SK-N-SH (cell line): ENCODE data around the gene PTPRK. TPM values are rescaled to one million over a fixed set of nuclear protein-coding genes. Genes with fewer than 3 reads are reported as not detected.

Experiments
- CTCF ChIA-PET: fragments of 300-600, 350-600 bp; formaldehyde crosslinking; extraction: SDS; loops from one replicate; lab custom pipeline; 2021; lab: Yijun Ruan, JAX
- POLR2A ChIA-PET: fragments of 350-600 bp; sonication (Branson Sonifier 250); formaldehyde crosslinking; extraction: SDS; loops from one replicate; lab custom pipeline; 2020; ENCODE audit warnings: antibody characterized with exemption, inconsistent platforms; lab: Yijun Ruan, JAX
- DNase-seq: peaks from one replicate; pipeline ENCODE4 v3.0.0; 2012
- H2AFZ ChIP-seq: fragments of 200-600 bp; sonication (generic); 2 replicates; pipeline ENCODE4 v1.8.1; 2016; ENCODE audit warnings: antibody characterized with exemption, mild to moderate bottlenecking, low read depth
- H3F3A ChIP-seq: fragments of 200-600 bp; sonication (generic); replicated peaks from 2 replicates; pipeline ENCODE3; 2016; ENCODE audit warnings: antibody characterized with exemption, mild to moderate bottlenecking; ENCODE audit not compliant: insufficient read depth
- H3K27ac ChIP-seq, 2 experiments: fragments of 200-500 bp in 1 of 2; fragments of 200-600 bp in 1 of 2; sonication (Bioruptor generic) in 1 of 2; sonication (generic), shearing (Covaris generic) in 1 of 2; 2 replicates each; pipeline versions ENCODE4 v1.5.1 to v1.6.1; 2014 to 2016; ENCODE audit warnings: low read depth in 2 of 2, inconsistent platforms in 1 of 2, low read length in 1 of 2, mild to moderate bottlenecking in 1 of 2, mixed read lengths in 1 of 2
- H3K27me3 ChIP-seq: fragments of 200-600 bp; sonication (generic), shearing (Covaris generic); 2 replicates; pipeline ENCODE4 v1.6.1; 2016; ENCODE audit warnings: mixed run types; ENCODE audit not compliant: insufficient read depth
- H3K36me3 ChIP-seq, 2 experiments: fragments of 200-500 bp in 1 of 2; fragments of 200-600 bp in 1 of 2; sonication (Bioruptor generic) in 1 of 2; sonication (generic) in 1 of 2; replicated peaks in 1 of 2; 2 replicates each; pipeline versions ENCODE3 to v1.5.1; 2014 to 2016; ENCODE audit warnings: low read length in 1 of 2, mild to moderate bottlenecking in 1 of 2; ENCODE audit not compliant: insufficient read depth in 2 of 2, control insufficient read depth in 1 of 2
- H3K4me1 ChIP-seq, 2 experiments: fragments of 200-500 bp in 1 of 2; fragments of 200-600 bp in 1 of 2; sonication (Bioruptor generic) in 1 of 2; sonication (generic), shearing (Covaris generic) in 1 of 2; 2 replicates each; pipeline versions ENCODE4 v1.5.1 to v1.6.1; 2014 to 2016; ENCODE audit warnings: low read depth in 1 of 2, low read length in 1 of 2, mixed run types in 1 of 2; ENCODE audit not compliant: insufficient read depth in 2 of 2, control insufficient read depth in 1 of 2
- H3K4me2 ChIP-seq: fragments of 200-600 bp; sonication (generic), shearing (Covaris generic); 2 replicates; pipeline ENCODE4 v1.6.1; 2017; ENCODE audit warnings: mixed run types
- H3K4me3 ChIP-seq, 2 experiments: fragments of 200-500 bp in 1 of 2; fragments of 200-600 bp in 1 of 2; sonication (Bioruptor generic) in 1 of 2; sonication (generic), shearing (Covaris generic) in 1 of 2; 2 replicates each; pipeline versions ENCODE4 v1.5.1 to v1.8.1; 2014 to 2016; ENCODE audit warnings: low read depth in 2 of 2, inconsistent platforms in 1 of 2, low read length in 1 of 2, mild to moderate bottlenecking in 1 of 2, mixed read lengths in 1 of 2, moderate library complexity in 1 of 2
- H3K79me2 ChIP-seq: fragments of 200-600 bp; sonication (generic); 2 replicates; pipeline ENCODE4 v1.8.1; 2017; ENCODE audit warnings: mild to moderate bottlenecking; ENCODE audit not compliant: insufficient read depth
- H3K9ac ChIP-seq: fragments of 200-600 bp; sonication (generic); 2 replicates; pipeline ENCODE4 v1.6.1; 2017; ENCODE audit warnings: mixed run types
- H3K9me2 ChIP-seq: fragments of 200-600 bp; sonication (generic); 2 replicates; pipeline ENCODE4 v1.6.1; 2017; ENCODE audit warnings: mixed run types
- H3K9me3 ChIP-seq: fragments of 200-600 bp; sonication (generic); 2 replicates; pipeline ENCODE4 v1.6.1; 2017; ENCODE audit warnings: mixed run types, mild to moderate bottlenecking, moderate library complexity
- H4K20me1 ChIP-seq: fragments of 200-600 bp; sonication (generic); 2 replicates; pipeline ENCODE4 v1.6.1; 2017; ENCODE audit warnings: mild to moderate bottlenecking, mixed run types; ENCODE audit not compliant: insufficient read depth
- CHD2 ChIP-seq: fragments of 150-350 bp; IDR thresholded peaks from 2 replicates; pipeline ENCODE4 v1.6.1; 2018; ENCODE audit warnings: low read length; ENCODE audit not compliant: partially characterized antibody
- EP300 ChIP-seq, 2 experiments: IDR thresholded peaks; 2 replicates each; pipeline versions ENCODE4 v1.4.0 to v1.6.1; 2012; ENCODE audit warnings: borderline replicate concordance in 1 of 2, low read depth in 1 of 2, low read length in 1 of 2
- FOSL2 ChIP-seq: IDR thresholded peaks from 2 replicates; pipeline ENCODE4 v1.4.0; 2012; ENCODE audit warnings: low read depth, mild to moderate bottlenecking, moderate library complexity, borderline replicate concordance
- FOXJ3 ChIP-seq: sonication (generic); formaldehyde crosslinking; IDR thresholded peaks from 2 replicates; pipeline ENCODE4 v1.5.1; 2020; ENCODE audit warnings: mild to moderate bottlenecking, missing genetic modification reagents
- FOXM1 ChIP-seq: IDR thresholded peaks from 2 replicates; pipeline ENCODE4 v1.4.0; 2012; ENCODE audit warnings: low read depth, mild to moderate bottlenecking
- GABPA ChIP-seq: IDR thresholded peaks from 2 replicates; pipeline ENCODE4 v1.4.0; 2012; ENCODE audit warnings: low read depth, mild to moderate bottlenecking
- GATA2 ChIP-seq: sonication (generic); formaldehyde crosslinking; IDR thresholded peaks from 2 replicates; pipeline ENCODE4 v1.5.0; 2020; ENCODE audit warnings: mild to moderate bottlenecking, missing genetic modification reagents
- MEF2A ChIP-seq: IDR thresholded peaks from 2 replicates; pipeline ENCODE4 v1.4.0; 2012; ENCODE audit warnings: low read depth, borderline replicate concordance
- MXI1 ChIP-seq: IDR thresholded peaks from 2 replicates; pipeline ENCODE4 v1.6.1; 2012; ENCODE audit warnings: mild to moderate bottlenecking, low read depth, low read length, improper control_type of control experiment
- NRF1 ChIP-seq: IDR thresholded peaks from 2 replicates; pipeline ENCODE4 v1.6.1; 2012; ENCODE audit warnings: low read depth, mild to moderate bottlenecking, low read length
- POLR2AphosphoS5 ChIP-seq: IDR thresholded peaks from 2 replicates; pipeline ENCODE4 v1.6.1; 2012; ENCODE audit warnings: low read depth, low read length
- RAD21 ChIP-seq: IDR thresholded peaks from 2 replicates; pipeline ENCODE4 v1.6.1; 2012; ENCODE audit warnings: mild to moderate bottlenecking, low read length
- RCOR1 ChIP-seq: fragments of 150-350 bp; IDR thresholded peaks from 2 replicates; pipeline ENCODE4 v1.6.1; 2017; ENCODE audit warnings: antibody characterized with exemption, low read length
- RXRA ChIP-seq: IDR thresholded peaks from 2 replicates; pipeline ENCODE4 v1.4.0; 2012; ENCODE audit warnings: low read depth, mild to moderate bottlenecking, borderline replicate concordance
- TCF12 ChIP-seq: IDR thresholded peaks from 2 replicates; pipeline ENCODE4 v1.4.0; 2012
- WGBS: methylation state at CpG from one replicate; pipeline ENCODE4 v1.1.6; 2017; ENCODE audit warnings: low lambda C conversion rate; 5-methylcytosine and 5-hydroxymethylcytosine counted together
- polyA plus RNA-seq, 3 experiments: library from polyadenylated mRNA; depleted of rRNA; stranded (reverse); fragments of >200 nt; gene quantifications; 2 replicates each; pipeline ENCODE4 v1.2.3, GENCODE V29; 2012
- TF ChIP-seq, protein P1 (sequence below): IDR thresholded peaks from 2 replicates; pipeline ENCODE4; 2012
- TF ChIP-seq, protein P2 (sequence below): IDR thresholded peaks from 2 replicates; pipeline ENCODE4 v1.4.0; 2012; ENCODE audit warnings: low read depth, borderline replicate concordance
- TF ChIP-seq, protein P3 (sequence below): fragments of 150-350 bp; IDR thresholded peaks from 2 replicates; pipeline ENCODE4 v1.6.1; 2017; ENCODE audit warnings: antibody characterized with exemption, low read length, low read depth, borderline replicate concordance
- TF ChIP-seq, protein P4 (sequence below): fragments of 200-600 bp; sonication (generic); IDR thresholded peaks from 2 replicates; pipeline ENCODE4 v1.6.1; 2017; ENCODE audit warnings: antibody characterized with exemption, mild to moderate bottlenecking, moderate library complexity

The PTPRK gene
- polyA plus RNA-seq, 1 of the 3 experiments (the other 2 are of a cell fraction) = 9.5 TPM

DNA sequence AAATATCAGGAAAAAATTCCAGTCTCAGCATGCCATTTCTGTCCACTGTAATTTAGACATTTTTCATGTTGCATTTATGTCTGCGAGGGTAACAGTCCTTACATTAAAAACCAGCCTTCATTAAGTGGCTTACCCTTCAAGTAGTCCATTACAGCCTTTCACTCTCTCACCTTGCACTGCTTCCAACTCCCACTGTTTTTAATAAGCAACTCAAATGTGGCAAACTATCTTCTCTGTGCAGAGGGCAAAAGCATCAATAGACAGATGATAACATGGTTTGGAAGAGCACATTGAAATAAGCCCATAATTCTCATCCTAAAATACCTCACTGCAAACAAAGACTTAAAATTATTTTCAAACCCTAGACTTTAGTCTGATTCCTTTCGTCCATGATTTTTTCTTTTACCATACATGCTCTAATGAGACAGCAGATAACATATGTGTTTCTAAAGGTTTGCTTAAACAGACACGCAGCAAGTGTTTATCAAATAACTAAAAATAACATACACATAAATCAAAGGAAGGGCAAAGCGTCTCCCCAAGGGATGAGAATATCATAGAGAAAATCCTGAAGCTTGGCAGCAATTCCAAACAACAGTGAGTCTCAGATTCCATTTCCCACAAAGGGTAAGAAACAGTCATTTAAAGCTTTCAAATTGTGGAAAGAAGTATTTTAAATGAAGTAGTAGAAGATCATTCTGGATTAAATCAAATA, 130.4 kb downstream of the PTPRK start:
- Histone ChIP-seq H3K27ac (no peak overlapping the region), H3K4me2 (no peak overlapping the region), H3K4me1 (no peaks in the 10 kb centered on the region), H3K9me3 (no peaks in the 10 kb centered on the region), H3K36me3 (peaks cover 0 to 4% of the 10 kb centered on the region in 2 experiments), H4K20me1 (no peaks in the 10 kb centered on the region), H3F3A (peaks cover 2% of the 10 kb centered on the region), H3K4me3 (no peak overlapping the region), H2AFZ (no peak overlapping the region), H3K9ac (no peak overlapping the region), H3K9me2 (no peaks in the 10 kb centered on the region), H3K79me2 (peaks cover 4% of the 10 kb centered on the region; the same call in 1 of the 2 replicates), H3K27me3 (no peaks in the 10 kb centered on the region)
- ChIA-PET CTCF (no interaction called here), POLR2A (no interaction called here)
- no peak for TF ChIP-seq MEF2A
- no peak for TF ChIP-seq GABPA
- TF ChIP-seq RXRA = no peak
- no peak for TF ChIP-seq FOXM1
- no peak for TF ChIP-seq EP300 (IDR thresholded peaks at IDR 0.05; ENCODE audit: borderline replicate concordance in 1 of 2, low read depth in 1 of 2, low read length in 1 of 2)
- TF ChIP-seq RCOR1 = no peak
- no peak for TF ChIP-seq RAD21
- TF ChIP-seq, protein P1, sequence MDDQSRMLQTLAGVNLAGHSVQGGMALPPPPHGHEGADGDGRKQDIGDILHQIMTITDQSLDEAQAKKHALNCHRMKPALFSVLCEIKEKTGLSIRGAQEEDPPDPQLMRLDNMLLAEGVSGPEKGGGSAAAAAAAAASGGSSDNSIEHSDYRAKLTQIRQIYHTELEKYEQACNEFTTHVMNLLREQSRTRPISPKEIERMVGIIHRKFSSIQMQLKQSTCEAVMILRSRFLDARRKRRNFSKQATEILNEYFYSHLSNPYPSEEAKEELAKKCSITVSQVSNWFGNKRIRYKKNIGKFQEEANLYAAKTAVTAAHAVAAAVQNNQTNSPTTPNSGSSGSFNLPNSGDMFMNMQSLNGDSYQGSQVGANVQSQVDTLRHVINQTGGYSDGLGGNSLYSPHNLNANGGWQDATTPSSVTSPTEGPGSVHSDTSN = no peak
- no peak for TF ChIP-seq FOXJ3 (CRISPR knock-in tag)
- no peak for TF ChIP-seq GATA2
- no peak for TF ChIP-seq TCF12
- TF ChIP-seq, protein P2, sequence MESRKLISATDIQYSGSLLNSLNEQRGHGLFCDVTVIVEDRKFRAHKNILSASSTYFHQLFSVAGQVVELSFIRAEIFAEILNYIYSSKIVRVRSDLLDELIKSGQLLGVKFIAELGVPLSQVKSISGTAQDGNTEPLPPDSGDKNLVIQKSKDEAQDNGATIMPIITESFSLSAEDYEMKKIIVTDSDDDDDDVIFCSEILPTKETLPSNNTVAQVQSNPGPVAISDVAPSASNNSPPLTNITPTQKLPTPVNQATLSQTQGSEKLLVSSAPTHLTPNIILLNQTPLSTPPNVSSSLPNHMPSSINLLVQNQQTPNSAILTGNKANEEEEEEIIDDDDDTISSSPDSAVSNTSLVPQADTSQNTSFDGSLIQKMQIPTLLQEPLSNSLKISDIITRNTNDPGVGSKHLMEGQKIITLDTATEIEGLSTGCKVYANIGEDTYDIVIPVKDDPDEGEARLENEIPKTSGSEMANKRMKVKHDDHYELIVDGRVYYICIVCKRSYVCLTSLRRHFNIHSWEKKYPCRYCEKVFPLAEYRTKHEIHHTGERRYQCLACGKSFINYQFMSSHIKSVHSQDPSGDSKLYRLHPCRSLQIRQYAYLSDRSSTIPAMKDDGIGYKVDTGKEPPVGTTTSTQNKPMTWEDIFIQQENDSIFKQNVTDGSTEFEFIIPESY = no peak
- TF ChIP-seq, protein P3, sequence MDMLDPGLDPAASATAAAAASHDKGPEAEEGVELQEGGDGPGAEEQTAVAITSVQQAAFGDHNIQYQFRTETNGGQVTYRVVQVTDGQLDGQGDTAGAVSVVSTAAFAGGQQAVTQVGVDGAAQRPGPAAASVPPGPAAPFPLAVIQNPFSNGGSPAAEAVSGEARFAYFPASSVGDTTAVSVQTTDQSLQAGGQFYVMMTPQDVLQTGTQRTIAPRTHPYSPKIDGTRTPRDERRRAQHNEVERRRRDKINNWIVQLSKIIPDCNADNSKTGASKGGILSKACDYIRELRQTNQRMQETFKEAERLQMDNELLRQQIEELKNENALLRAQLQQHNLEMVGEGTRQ = no peak
- TF ChIP-seq FOSL2 = no peak
- TF ChIP-seq CHD2 = no peak
- TF ChIP-seq, protein P4, sequence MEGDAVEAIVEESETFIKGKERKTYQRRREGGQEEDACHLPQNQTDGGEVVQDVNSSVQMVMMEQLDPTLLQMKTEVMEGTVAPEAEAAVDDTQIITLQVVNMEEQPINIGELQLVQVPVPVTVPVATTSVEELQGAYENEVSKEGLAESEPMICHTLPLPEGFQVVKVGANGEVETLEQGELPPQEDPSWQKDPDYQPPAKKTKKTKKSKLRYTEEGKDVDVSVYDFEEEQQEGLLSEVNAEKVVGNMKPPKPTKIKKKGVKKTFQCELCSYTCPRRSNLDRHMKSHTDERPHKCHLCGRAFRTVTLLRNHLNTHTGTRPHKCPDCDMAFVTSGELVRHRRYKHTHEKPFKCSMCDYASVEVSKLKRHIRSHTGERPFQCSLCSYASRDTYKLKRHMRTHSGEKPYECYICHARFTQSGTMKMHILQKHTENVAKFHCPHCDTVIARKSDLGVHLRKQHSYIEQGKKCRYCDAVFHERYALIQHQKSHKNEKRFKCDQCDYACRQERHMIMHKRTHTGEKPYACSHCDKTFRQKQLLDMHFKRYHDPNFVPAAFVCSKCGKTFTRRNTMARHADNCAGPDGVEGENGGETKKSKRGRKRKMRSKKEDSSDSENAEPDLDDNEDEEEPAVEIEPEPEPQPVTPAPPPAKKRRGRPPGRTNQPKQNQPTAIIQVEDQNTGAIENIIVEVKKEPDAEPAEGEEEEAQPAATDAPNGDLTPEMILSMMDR = no peak
- no peak for TF ChIP-seq POLR2AphosphoS5
- no peak for TF ChIP-seq MXI1
- TF ChIP-seq NRF1 = no peak
- no peak for DNase-seq
- WGBS = 87% methylated on average over 4 of the region's 4 CpGs
